ENCODE measurements around the gene USP7. TPM values are rescaled to one million over a fixed set of nuclear protein-coding genes. Genes with fewer than 3 reads are reported as not detected.

USP7 gene
- total and polyA plus RNA-seq, 10 of the 15 experiments (the other 5 are each of a cell fraction or from before 2014, with no cell fraction given), result 16.2 to 133 (median 60.5) TPM

DNA sequence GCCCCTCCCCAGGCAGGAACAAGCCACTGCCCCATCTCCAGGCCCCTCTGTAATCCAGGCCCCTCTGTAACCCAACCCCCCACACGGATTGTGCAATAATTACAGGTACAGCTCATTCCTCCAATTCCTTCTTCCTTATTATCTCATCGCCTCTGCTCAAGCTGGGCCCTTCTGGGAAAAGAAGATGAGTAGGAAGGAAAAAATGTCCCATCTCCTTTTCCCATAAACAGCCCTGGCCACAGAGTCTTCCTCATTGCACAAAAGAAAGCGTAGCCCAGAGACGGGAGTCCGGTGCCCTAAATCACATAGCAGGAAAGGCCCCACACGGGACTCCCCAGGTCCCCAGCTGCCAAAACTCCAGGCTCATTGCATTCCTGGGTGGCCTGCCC lies 85.2 kb downstream of the USP7 start:
- Histone ChIP-seq H4K20me1 (ENCODE audit: control insufficient read depth, insufficient read depth) (no peaks in the 10 kb centered on the region), H3K4me2 (ENCODE audit: control insufficient read depth, insufficient read depth) (no peak overlapping the region), H3K9me3 (replicated peaks; ENCODE audit: control insufficient read depth, insufficient read depth, low read length) (no peaks in the 10 kb centered on the region), H3K36me3 (ENCODE audit: control insufficient read depth in 2 of 2, insufficient read depth in 2 of 2, low read length in 1 of 2) (no peaks in the 10 kb centered on the region), H2AFZ (ENCODE audit: control insufficient read depth, low read depth, low read length) (no peak overlapping the region), H3K4me1 (ENCODE audit: control insufficient read depth, insufficient read depth, low read length) (peaks cover 6% of the 10 kb centered on the region), H3K4me3 (no peak overlapping the region), H3K27me3 (replicated peaks in 1 of 2; ENCODE audit: control insufficient read depth in 2 of 2, insufficient read depth in 2 of 2, low read length in 1 of 2) (no peaks in the 10 kb centered on the region), H3K79me2 (ENCODE audit: control insufficient read depth, insufficient read depth, low read length) (no peaks in the 10 kb centered on the region), H3K9ac (ENCODE audit: control insufficient read depth, insufficient read depth, low read length) (no peak overlapping the region), H3K27ac (ENCODE audit: control insufficient read depth, insufficient read depth) (no peak overlapping the region)
- CTCF ChIA-PET, result interaction anchor here (1.2 to 5.4 kb wide), 4 partner anchors 10 to 217 kb away, joined by 3 to 72 read pairs (median 22); partner anchors contain the start of genes CARHSP1, PMM2 and TMEM186
- ATAC-seq (no peak), FAIRE-seq (no peak), DNase-seq (ENCODE audit: low read depth, low spot score) (no peak)
- in situ Hi-C loops (cut with MboI) (no loop called here), intact Hi-C loops (cut with micrococcal nuclease; ENCODE audit: unreplicated experiment) (no loop called here)
- RAD21 ChIA-PET (ENCODE audit: unreplicated experiment), result interaction anchor here (0.6 to 3.8 kb wide), 4 partner anchors 9 to 254 kb away, joined by 3 to 32 read pairs (median 4); partner anchors contain the start of gene CARHSP1
- SMC1A ChIA-PET (ENCODE audit: uncharacterized antibody, unreplicated experiment), result interaction anchor here (2.4 to 5.6 kb wide), 4 partner anchors 13 to 305 kb away, joined by 6 to 37 read pairs (median 12); no protein-coding TSS in a partner anchor
- no TSS peak for BruUV-seq (replicated peaks)
- POLR2A ChIA-PET, result no interaction called here
- TF ChIP-seq CHD4 (IDR thresholded peaks at IDR 0.05), result no peak
- TF ChIP-seq IKZF2 (IDR thresholded peaks at IDR 0.05), result no peak
- TF ChIP-seq, protein P1, sequence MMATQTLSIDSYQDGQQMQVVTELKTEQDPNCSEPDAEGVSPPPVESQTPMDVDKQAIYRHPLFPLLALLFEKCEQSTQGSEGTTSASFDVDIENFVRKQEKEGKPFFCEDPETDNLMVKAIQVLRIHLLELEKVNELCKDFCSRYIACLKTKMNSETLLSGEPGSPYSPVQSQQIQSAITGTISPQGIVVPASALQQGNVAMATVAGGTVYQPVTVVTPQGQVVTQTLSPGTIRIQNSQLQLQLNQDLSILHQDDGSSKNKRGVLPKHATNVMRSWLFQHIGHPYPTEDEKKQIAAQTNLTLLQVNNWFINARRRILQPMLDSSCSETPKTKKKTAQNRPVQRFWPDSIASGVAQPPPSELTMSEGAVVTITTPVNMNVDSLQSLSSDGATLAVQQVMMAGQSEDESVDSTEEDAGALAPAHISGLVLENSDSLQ (IDR thresholded peaks at IDR 0.05), result no peak
- TF ChIP-seq, protein P2, sequence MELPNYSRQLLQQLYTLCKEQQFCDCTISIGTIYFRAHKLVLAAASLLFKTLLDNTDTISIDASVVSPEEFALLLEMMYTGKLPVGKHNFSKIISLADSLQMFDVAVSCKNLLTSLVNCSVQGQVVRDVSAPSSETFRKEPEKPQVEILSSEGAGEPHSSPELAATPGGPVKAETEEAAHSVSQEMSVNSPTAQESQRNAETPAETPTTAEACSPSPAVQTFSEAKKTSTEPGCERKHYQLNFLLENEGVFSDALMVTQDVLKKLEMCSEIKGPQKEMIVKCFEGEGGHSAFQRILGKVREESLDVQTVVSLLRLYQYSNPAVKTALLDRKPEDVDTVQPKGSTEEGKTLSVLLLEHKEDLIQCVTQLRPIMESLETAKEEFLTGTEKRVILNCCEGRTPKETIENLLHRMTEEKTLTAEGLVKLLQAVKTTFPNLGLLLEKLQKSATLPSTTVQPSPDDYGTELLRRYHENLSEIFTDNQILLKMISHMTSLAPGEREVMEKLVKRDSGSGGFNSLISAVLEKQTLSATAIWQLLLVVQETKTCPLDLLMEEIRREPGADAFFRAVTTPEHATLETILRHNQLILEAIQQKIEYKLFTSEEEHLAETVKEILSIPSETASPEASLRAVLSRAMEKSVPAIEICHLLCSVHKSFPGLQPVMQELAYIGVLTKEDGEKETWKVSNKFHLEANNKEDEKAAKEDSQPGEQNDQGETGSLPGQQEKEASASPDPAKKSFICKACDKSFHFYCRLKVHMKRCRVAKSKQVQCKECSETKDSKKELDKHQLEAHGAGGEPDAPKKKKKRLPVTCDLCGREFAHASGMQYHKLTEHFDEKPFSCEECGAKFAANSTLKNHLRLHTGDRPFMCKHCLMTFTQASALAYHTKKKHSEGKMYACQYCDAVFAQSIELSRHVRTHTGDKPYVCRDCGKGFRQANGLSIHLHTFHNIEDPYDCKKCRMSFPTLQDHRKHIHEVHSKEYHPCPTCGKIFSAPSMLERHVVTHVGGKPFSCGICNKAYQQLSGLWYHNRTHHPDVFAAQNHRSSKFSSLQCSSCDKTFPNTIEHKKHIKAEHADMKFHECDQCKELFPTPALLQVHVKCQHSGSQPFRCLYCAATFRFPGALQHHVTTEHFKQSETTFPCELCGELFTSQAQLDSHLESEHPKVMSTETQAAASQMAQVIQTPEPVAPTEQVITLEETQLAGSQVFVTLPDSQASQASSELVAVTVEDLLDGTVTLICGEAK (IDR thresholded peaks at IDR 0.05; ENCODE audit: borderline replicate concordance), result no peak
- no peak for TF ChIP-seq PAX8 (IDR thresholded peaks at IDR 0.05)
- no peak for TF ChIP-seq FOXM1 (IDR thresholded peaks at IDR 0.05; ENCODE audit: low read depth, low read length)
- TF ChIP-seq BMI1 (IDR thresholded peaks at IDR 0.05; ENCODE audit: borderline replicate concordance), result no peak
- TF ChIP-seq RAD21 (IDR thresholded peaks at IDR 0.05; ENCODE audit: insufficient read depth, low read depth, low read length), result no peak
- WGBS (ENCODE audit: insufficient coverage, insufficient replicate concordance, low lambda C conversion rate, missing lambda C conversion rate), result 57% methylated on average over 6 of the region's 6 CpGs

All from GM12878 (cell line).